ENCODE data around the gene ARID1A. TPM values are rescaled to one million over a fixed set of nuclear protein-coding genes. Genes with fewer than 3 reads are reported as not detected.

Gene ARID1A
- total RNA-seq, 1 donor from 2014 or later, result 117 TPM

DNA sequence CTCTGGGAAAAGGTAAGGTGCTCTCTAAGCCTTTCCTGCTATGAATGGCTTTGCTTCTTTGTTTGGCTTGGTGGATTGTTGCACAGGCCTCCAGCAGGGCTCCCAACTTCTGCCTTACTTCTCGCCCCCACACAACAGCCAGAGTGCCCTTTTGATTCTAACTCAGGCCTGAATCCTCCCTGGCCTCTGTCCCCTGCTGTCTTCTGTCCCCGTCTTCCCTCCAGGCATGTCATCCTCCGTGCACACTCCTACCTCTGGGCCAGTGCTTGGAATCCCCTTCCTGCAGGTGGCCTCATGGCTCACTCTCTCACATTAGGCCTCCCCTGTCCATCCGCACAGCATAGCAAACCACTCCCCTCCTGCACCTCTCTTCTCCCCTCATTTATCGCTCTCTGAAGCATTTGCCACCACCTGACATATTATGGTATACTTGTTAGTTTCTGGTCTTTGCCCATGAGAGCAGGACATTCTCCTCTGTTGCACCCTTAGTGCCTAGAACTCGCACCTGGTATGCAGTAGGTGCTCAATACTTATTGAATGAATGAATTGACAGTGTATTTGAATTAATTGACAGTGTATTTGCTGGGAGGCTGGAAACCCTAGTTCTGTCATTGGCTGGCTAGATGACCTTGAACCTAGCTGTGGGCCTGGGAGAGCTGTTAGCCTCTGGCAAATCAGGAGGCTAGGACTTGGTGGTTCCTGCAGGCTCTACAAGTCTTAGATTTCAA, 133.5 kb downstream of the ARID1A start:
- intact Hi-C loops (cut with micrococcal nuclease), result no loop called here

GRCh38 chr1:26831059-26831458, 135.2 kb downstream of the ARID1A start:
- Mint-ChIP-seq H3K27me3 (no peaks in the 10 kb centered on the region), H3K36me3 (ENCODE audit: low read depth) (peaks cover 73% of the 10 kb centered on the region), H3K9me3 (no peaks in the 10 kb centered on the region), H3K4me3 (peak overlapping the region; percentile 42), H3K4me1 (peaks cover 71% of the 10 kb centered on the region), H3K27ac (peak overlapping the region; percentile 92)
- no peak for DNase-seq
- intact Hi-C loops (cut with micrococcal nuclease), result no loop called here

More for the DNA sequence above, 133.5 kb downstream of the ARID1A start:
- Mint-ChIP-seq H3K9me3 (no peaks in the 10 kb centered on the region), H3K4me3 (peak overlapping the region; percentile 94), H3K27ac (peak overlapping the region; percentile 90), H3K4me1 (peaks cover 70% of the 10 kb centered on the region), H3K36me3 (ENCODE audit: low read depth) (peaks cover 58% of the 10 kb centered on the region), H3K27me3 (no peaks in the 10 kb centered on the region)
- DNase-seq, result no peak

Other genes with a start within 250 kb of the ARID1A start
- gene HMGN2, start 223.6 kb upstream of the ARID1A start, total RNA-seq, result 528 and 545 TPM in 2 replicates
- 264 and 277 TPM in 2 replicates for gene RPS6KA1, start 166.3 kb upstream of the ARID1A start, total RNA-seq
- gene PIGV, start 91.9 kb downstream of the ARID1A start, total RNA-seq, result 15.2 and 16.0 TPM in 2 replicates
- 75.9 and 77.3 TPM in 2 replicates for gene ZDHHC18, start 130.7 kb downstream of the ARID1A start, total RNA-seq
- gene SFN, start 167.1 kb downstream of the ARID1A start, total RNA-seq, result 0.24 and 0.47 TPM in 2 replicates
- 41.8 and 47.1 TPM in 2 replicates for gene GPN2, start 194.3 kb downstream of the ARID1A start, total RNA-seq
- 12.1 and 14.2 TPM in 2 replicates for gene GPATCH3, start 204.5 kb downstream of the ARID1A start, total RNA-seq
- not detected in 2 replicates for gene NR0B2, start 218.0 kb downstream of the ARID1A start, total RNA-seq
- gene NUDC, start 225.7 kb downstream of the ARID1A start, total RNA-seq, result 169 and 171 TPM in 2 replicates

Measured in activated CD4-positive, alpha-beta T cell treated with anti-CD3 and anti-CD28 coated beads, Interleukin-2, amount 10 ng/mL, durations not matched to agents 24 days and 14 days (primary cell).